Lower lobe of right lung (tissue), 2 donors: ENCODE measurements around the gene IL1RAPL2. TPM values are rescaled to one million over a fixed set of nuclear protein-coding genes. Genes with fewer than 3 reads are reported as not detected.
"Not testable (repeated sequence)": the region's sequence is repeated elsewhere in the genome, so short reads cannot be mapped to it uniquely, and the experiment has no call there.

ENCODE experiments used
- ATAC-seq, 2 donors: fragments of 200-7000 bp; cut with Tn5 transposase; one replicate each; pipeline ENCODE4 v1.9.1; 2020 to 2022; ENCODE audit warnings: mild to moderate bottlenecking in 2 of 2, moderate library complexity in 2 of 2
- DNase-seq: peaks from one replicate; pipeline ENCODE4 v3.0.0-alpha.2; 2020
- H3K27ac ChIP-seq: fragments of 200-600 bp; one replicate; pipeline ENCODE4 v1.8.0; 2022
- H3K27me3 ChIP-seq: fragments of 200-600 bp; one replicate; pipeline ENCODE4 v1.8.0; 2022; ENCODE audit warnings: low read depth
- H3K36me3 ChIP-seq: fragments of 200-600 bp; one replicate; pipeline ENCODE4 v1.8.0; 2022; ENCODE audit warnings: mild to moderate bottlenecking
- H3K4me1 ChIP-seq: fragments of 200-600 bp; one replicate; pipeline ENCODE4 v1.8.0; 2022
- H3K4me3 ChIP-seq: fragments of 200-600 bp; one replicate; pipeline ENCODE4 v1.8.0; 2022; ENCODE audit warnings: mild to moderate bottlenecking
- H3K9me3 ChIP-seq: fragments of 200-600 bp; one replicate; pipeline ENCODE4 v1.8.0; 2022
- intact Hi-C: fragments of 100-400 bp; cut with DNase I; formaldehyde crosslinking; loops from one replicate; pipeline ENCODE4 v1.11.0; 2022
- total RNA-seq: library from RNA; stranded (reverse); fragmentation: NEBNext Ultra II Directional; extraction: Animal tissue kit (Norgen Biotek cat#: 25700); gene quantifications from one replicate; pipeline ENCODE4 v1.2.1, GENCODE V29; 2021
- TF ChIP-seq, protein P1 (sequence below): fragments of 200-600 bp; IDR thresholded peaks from one replicate; pipeline ENCODE4 v1.8.0; 2022; ENCODE audit warnings: antibody characterized with exemption, mild to moderate bottlenecking
- donor health status: DM: no; HTN: yes; CAD: no; lungs with severe emphysema.

Gene IL1RAPL2
- total RNA-seq, 1 donor from 2014 or later, result not detected

DNA sequence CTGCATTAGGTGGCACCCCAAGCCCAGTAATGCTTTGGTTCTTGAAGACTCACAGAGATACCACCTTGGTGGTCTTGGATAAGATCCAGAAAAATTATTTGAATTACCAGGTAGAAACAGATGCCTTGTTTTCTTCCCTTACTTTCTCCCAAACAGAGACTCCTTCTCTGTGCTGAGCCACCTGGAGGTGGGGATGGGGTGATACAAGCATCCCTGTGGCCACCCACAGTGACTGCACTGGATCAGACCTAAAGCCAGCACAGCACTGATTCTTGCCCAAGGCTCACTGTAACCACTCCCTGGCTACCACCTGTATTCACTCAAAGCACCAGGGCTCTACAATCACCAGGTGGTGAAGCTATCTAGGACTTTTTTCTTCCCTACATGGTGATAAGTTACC, 497.7 kb downstream of the IL1RAPL2 start:
- H3K4me1 ChIP-seq, result no peaks in the 10 kb centered on the region
- TF ChIP-seq, protein P1, sequence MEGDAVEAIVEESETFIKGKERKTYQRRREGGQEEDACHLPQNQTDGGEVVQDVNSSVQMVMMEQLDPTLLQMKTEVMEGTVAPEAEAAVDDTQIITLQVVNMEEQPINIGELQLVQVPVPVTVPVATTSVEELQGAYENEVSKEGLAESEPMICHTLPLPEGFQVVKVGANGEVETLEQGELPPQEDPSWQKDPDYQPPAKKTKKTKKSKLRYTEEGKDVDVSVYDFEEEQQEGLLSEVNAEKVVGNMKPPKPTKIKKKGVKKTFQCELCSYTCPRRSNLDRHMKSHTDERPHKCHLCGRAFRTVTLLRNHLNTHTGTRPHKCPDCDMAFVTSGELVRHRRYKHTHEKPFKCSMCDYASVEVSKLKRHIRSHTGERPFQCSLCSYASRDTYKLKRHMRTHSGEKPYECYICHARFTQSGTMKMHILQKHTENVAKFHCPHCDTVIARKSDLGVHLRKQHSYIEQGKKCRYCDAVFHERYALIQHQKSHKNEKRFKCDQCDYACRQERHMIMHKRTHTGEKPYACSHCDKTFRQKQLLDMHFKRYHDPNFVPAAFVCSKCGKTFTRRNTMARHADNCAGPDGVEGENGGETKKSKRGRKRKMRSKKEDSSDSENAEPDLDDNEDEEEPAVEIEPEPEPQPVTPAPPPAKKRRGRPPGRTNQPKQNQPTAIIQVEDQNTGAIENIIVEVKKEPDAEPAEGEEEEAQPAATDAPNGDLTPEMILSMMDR, result no peak
- ATAC-seq (no peak), DNase-seq (no peak)
- no peaks in the 10 kb centered on the region for H3K27me3 ChIP-seq
- no peaks in the 10 kb centered on the region for H3K36me3 ChIP-seq
- intact Hi-C loops, result no loop called here
- H3K4me3 ChIP-seq, result no peak overlapping the region
- no peak overlapping the region for H3K27ac ChIP-seq
- H3K9me3 ChIP-seq, result no peaks in the 10 kb centered on the region

DNA sequence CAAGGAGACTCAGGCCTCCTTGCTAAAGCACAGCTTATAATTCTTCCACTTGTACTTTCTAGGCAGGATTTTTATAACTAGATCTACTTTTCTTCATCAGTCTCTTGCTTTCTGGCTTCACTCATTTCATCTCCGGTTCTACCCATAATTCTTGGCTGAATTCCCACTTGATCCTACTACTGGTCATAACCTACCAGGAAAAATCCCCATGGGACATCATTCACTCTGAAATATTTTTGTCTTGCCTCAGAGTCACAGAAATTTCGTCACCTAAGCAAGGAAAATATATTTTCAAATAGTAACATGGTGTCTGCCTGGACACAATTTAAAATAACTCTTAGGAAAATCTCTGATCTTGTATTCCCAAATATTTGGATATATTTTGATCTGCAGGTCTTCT, 532.2 kb downstream of the IL1RAPL2 start:
- Histone ChIP-seq H3K4me3 (no peak overlapping the region), H3K27ac (no peak overlapping the region), H3K9me3 (no peaks in the 10 kb centered on the region), H3K36me3 (no peaks in the 10 kb centered on the region), H3K4me1 (no peaks in the 10 kb centered on the region), H3K27me3 (no peaks in the 10 kb centered on the region)
- TF ChIP-seq, protein P1, result no peak
- ATAC-seq (no peak), DNase-seq (no peak)
- intact Hi-C loops, result no loop called here

DNA sequence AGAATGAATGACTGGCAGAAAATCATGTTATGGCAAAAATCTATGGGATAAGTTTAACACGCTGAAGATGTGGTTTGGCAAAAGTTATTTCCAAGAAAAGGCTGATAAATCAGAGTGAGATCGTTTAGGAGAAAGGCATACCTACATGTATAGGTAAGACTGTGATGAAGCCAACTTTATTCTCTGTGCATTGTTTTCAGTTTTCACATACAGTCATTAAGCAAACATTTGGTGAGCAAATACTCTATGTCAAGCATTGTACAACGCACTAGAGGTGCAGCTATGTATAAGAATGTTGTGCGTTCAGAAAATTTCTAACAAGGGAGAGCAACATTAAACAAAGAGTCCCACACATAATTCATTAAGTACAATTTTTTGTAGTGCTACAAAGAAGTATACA, 532.8 kb downstream of the IL1RAPL2 start:
- Histone ChIP-seq H3K36me3 (no peaks in the 10 kb centered on the region), H3K4me3 (no peak overlapping the region), H3K9me3 (no peaks in the 10 kb centered on the region), H3K4me1 (no peaks in the 10 kb centered on the region), H3K27ac (no peak overlapping the region), H3K27me3 (no peaks in the 10 kb centered on the region)
- intact Hi-C loops, result no loop called here
- TF ChIP-seq, protein P1, result no peak
- DNase-seq (no peak), ATAC-seq (no peak)

DNA sequence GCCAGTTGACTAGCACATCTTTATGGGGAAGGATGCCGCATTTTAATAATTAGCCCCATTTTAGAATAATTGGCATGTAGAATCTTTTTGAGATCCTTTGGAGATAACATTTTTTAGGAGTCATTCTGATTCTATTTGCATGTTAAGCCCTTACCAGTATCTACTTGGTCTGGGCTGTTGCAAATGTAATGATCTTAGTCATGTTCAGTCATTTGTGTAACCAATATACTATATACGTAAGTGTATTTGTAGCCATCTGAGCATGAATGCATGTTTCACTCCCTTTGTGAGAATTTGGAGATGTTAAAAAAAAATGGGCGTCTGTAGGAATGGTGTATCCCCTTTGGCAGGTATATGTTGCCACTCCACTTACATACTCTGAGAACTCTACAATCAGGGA, 535.4 kb downstream of the IL1RAPL2 start:
- Histone ChIP-seq H3K36me3 (no peaks in the 10 kb centered on the region), H3K9me3 (no peaks in the 10 kb centered on the region), H3K27ac (no peak overlapping the region), H3K4me3 (no peak overlapping the region), H3K4me1 (no peaks in the 10 kb centered on the region), H3K27me3 (no peaks in the 10 kb centered on the region)
- intact Hi-C loops, result no loop called here
- no peak for ATAC-seq
- TF ChIP-seq, protein P1, result no peak
- DNase-seq, result no peak

DNA sequence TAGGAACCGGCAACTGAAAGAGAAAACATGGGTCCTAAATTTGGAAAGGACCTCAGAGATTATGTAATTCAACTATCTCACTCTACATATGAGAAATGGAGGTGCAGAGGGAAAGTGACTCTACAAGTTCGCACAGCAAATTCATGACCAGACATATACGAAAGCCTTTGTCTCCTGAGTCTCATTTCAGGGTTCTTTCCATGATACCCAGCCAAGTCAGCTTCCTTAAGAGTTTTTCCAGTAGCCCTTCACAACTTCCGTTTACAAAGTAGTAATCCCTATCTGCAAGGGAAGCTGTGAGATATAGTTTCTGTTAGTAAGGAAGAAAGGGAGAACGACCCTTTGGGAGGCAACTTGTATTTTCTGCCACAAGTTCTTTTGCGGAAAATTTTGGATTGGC, 543.9 kb downstream of the IL1RAPL2 start:
- Histone ChIP-seq H3K9me3 (no peaks in the 10 kb centered on the region), H3K36me3 (no peaks in the 10 kb centered on the region), H3K27ac (no peak overlapping the region), H3K4me1 (no peaks in the 10 kb centered on the region), H3K4me3 (no peak overlapping the region), H3K27me3 (no peaks in the 10 kb centered on the region)
- intact Hi-C loops, result no loop called here
- TF ChIP-seq, protein P1, result no peak
- DNase-seq (no peak), ATAC-seq (no peak)

DNA sequence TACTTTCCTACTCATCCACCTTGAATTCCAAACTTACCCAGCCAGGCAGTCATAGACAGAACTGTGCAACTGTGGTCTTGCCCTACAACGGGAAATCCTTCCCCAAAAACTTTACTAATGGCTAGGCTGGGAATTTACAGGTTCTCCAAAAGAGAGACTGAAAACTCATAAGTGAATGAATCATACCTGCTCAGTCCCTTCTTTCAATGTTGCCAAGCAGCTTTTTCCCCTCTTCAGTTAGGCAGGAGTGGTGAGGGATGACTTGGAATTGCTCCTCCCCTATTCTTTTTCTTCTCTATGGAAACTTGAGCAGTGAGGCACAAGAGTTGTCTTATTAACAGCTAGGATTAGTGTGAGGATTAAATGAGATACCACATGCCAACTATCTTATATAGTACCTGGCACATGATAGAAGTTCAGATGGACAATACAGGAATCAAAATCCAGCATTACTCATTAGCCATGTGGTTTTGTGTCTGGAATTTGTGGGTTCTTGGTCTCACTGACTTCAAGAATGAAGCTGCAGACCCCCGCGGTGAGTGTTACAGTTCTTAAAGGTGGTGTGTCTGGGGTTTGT, 548.6 kb downstream of the IL1RAPL2 start:
- intact Hi-C loops, result no loop called here
- Histone ChIP-seq H3K36me3 (no peaks in the 10 kb centered on the region), H3K27me3 (no peaks in the 10 kb centered on the region), H3K4me3 (no peak overlapping the region), H3K4me1 (no peaks in the 10 kb centered on the region), H3K27ac (no peak overlapping the region), H3K9me3 (no peaks in the 10 kb centered on the region)
- ATAC-seq (no peak), DNase-seq (no peak)
- TF ChIP-seq, protein P1, result no peak

DNA sequence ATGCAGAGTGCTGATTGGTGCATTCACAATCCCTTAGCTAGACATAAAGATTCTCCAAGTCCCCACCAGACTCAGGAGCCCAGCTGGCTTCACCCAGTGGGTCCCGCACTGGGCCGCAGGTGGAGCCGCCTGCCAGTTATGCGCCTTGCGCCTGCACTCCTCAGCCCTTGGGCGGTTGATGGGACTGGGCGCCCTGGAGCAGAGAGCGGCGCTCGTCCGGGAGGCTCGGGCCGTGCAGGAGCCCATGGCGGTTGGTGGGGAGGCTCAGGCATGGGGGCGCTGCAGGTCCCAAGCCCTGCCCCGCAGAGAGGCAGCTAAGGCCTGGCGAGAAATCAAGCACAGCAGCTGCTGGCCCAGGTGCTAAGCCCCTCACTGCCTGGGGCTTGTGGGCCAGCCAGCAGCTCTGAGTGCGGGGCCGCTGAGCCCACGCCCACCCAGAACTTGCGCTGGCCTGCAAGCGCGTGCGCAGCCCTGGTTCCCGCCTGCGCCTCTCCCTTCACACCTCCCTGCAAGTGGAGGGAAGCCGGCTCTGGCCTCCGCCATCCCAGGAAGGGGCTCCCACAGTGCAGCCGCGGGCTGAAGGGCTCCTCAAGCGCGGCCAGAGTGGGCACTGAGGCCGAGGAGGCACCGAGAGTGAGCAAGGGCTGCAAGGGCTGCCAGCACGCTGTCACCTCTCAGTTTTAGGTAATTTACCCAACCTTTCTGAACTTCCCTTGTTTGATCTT, 549.8 kb downstream of the IL1RAPL2 start:
- H3K36me3 ChIP-seq, H3K27me3 ChIP-seq, H3K4me1 ChIP-seq, DNase-seq, H3K27ac ChIP-seq, ATAC-seq, intact Hi-C loops, H3K4me3 ChIP-seq, H3K9me3 ChIP-seq: not testable (repeated sequence)
